Measurements from ENCODE around the gene SCAMP2. TPM values are rescaled to one million over a fixed set of nuclear protein-coding genes. Genes with fewer than 3 reads are reported as not detected.

Gene SCAMP2
- total and polyA plus RNA-seq, 10 donors: 34.7 to 129 (median 98.6) TPM

- Histone ChIP-seq H3K27ac (peak overlapping the region; percentile 69 to 99 (median 94)), H3K9me3 (no peaks in the 10 kb centered on the region), H3K36me3 (peaks cover 0 to 18% (median 0%) of the 10 kb centered on the region in 6 donors), H3K4me1 (peaks cover 62 to 88% (median 76%) of the 10 kb centered on the region in 6 donors), H3K4me3 (peak overlapping the region in 4 of 8 donors; percentile 4 to 89 (median 34)), H3K27me3 (replicated peaks in 1 of 7) (no peaks in the 10 kb centered on the region)
- 4 to 12% (median 7%) methylated on average over 5 to 6 of the region's 6 CpGs for WGBS, 5 donors
- intact Hi-C loops (cut with DNase I; ENCODE audit: low total_unique reads): no loop called here
- peak; percentile 87 for DNase-seq
- no peak for TF ChIP-seq CTCF (IDR thresholded peaks at IDR 0.05 in 8 of 11, conservative IDR thresholded peaks at IDR 0.05 in 3 of 11)
- peak in 2 of 3 donors; percentile 79 to 88 for TF ChIP-seq POLR2AphosphoS5 (IDR thresholded peaks at IDR 0.05)
- TF ChIP-seq POLR2A (IDR thresholded peaks at IDR 0.05): no peak
These were observed 3.3 kb downstream of the SCAMP2 start for GRCh38 chr15:74869726-74870407.

- Histone ChIP-seq H3K27ac (peak overlapping the region; percentile 40 to 99 (median 94)), H3K27me3 (replicated peaks in 1 of 7) (no peaks in the 10 kb centered on the region), H3K4me1 (peaks cover 62 to 93% (median 79%) of the 10 kb centered on the region in 6 donors), H3K9me3 (no peaks in the 10 kb centered on the region), H3K4me3 (peak overlapping the region in 3 of 8 donors; percentile 6 to 89 (median 61)), H3K36me3 (peaks cover 0 to 21% (median 0%) of the 10 kb centered on the region in 6 donors)
- intact Hi-C loops (cut with DNase I; ENCODE audit: low total_unique reads): no loop called here
- no peak for DNase-seq
- no peak for TF ChIP-seq CTCF (IDR thresholded peaks at IDR 0.05 in 8 of 11, conservative IDR thresholded peaks at IDR 0.05 in 3 of 11)
- TF ChIP-seq POLR2AphosphoS5 (IDR thresholded peaks at IDR 0.05): no peak
- TF ChIP-seq POLR2A (IDR thresholded peaks at IDR 0.05): no peak
These were observed 3.8 kb downstream of the SCAMP2 start for GRCh38 chr15:74869372-74869725.

- Histone ChIP-seq H3K4me3 (peak overlapping the region in 1 of 8 donors; percentile 18), H3K4me1 (peaks cover 62 to 96% (median 84%) of the 10 kb centered on the region in 6 donors), H3K27ac (peak overlapping the region; percentile 66 to 99 (median 94)), H3K27me3 (replicated peaks in 1 of 7) (no peaks in the 10 kb centered on the region), H3K36me3 (peaks cover 0 to 34% (median 0%) of the 10 kb centered on the region in 6 donors), H3K9me3 (no peaks in the 10 kb centered on the region)
- TF ChIP-seq POLR2A (IDR thresholded peaks at IDR 0.05) (no peak), POLR2AphosphoS5 (IDR thresholded peaks at IDR 0.05) (peak in 1 of 3 donors; percentile 86), CTCF (IDR thresholded peaks at IDR 0.05 in 8 of 11, conservative IDR thresholded peaks at IDR 0.05 in 3 of 11) (no peak)
- DNase-seq: no peak
- intact Hi-C loops (cut with DNase I; ENCODE audit: low total_unique reads): no loop called here
- WGBS, 5 donors: 8 to 27% (median 12%) methylated on average over 6 of the region's 6 CpGs
These were observed 5.1 kb downstream of the SCAMP2 start for GRCh38 chr15:74868059-74868458.

GRCh38 chr15:74867466-74868038, 5.6 kb downstream of the SCAMP2 start:
- H3K36me3 ChIP-seq: peaks cover 0 to 37% (median 0%) of the 10 kb centered on the region in 6 donors
- intact Hi-C loops (cut with DNase I; ENCODE audit: low total_unique reads): no loop called here
- no peaks in the 10 kb centered on the region for H3K27me3 ChIP-seq (replicated peaks in 1 of 7)
- DNase-seq: no peak
- TF ChIP-seq CTCF (IDR thresholded peaks at IDR 0.05 in 8 of 11, conservative IDR thresholded peaks at IDR 0.05 in 3 of 11) (no peak), POLR2A (IDR thresholded peaks at IDR 0.05) (no peak), POLR2AphosphoS5 (IDR thresholded peaks at IDR 0.05) (no peak)
- WGBS, 5 donors: 16 to 53% (median 20%) methylated on average over 1 of the region's 1 CpG
- no peaks in the 10 kb centered on the region for H3K9me3 ChIP-seq
- H3K4me1 ChIP-seq: peaks cover 62 to 98% (median 86%) of the 10 kb centered on the region in 6 donors
- H3K4me3 ChIP-seq: peak overlapping the region in 1 of 8 donors; percentile 18
- peak overlapping the region; percentile 66 to 99 (median 94) for H3K27ac ChIP-seq
